B cell (primary cell): ENCODE results near the gene HECA. TPM values are rescaled to one million over a fixed set of nuclear protein-coding genes. Genes with fewer than 3 reads are reported as not detected.

ENCODE experiments used
- ATAC-seq: fragments of 200-7000 bp; cut with Tn5 transposase; one replicate; pipeline ENCODE4 v1.10.0; 2021; ENCODE audit warnings: low read depth, mild to moderate bottlenecking, moderate number of reproducible peaks, moderate library complexity
- CTCF ChIA-PET: fragments of 350-600 bp; sonication (Branson Sonifier 250); formaldehyde crosslinking; loops from one replicate; lab custom pipeline; 2021; ENCODE audit warnings: antibody characterized with exemption, inconsistent platforms; lab: Charles Lee
- POLR2A ChIA-PET: fragments of 350-600 bp; sonication (Branson Sonifier 250); formaldehyde crosslinking; loops from one replicate; lab custom pipeline; 2021; ENCODE audit warnings: antibody characterized with exemption; lab: Charles Lee
- DNase-seq: peaks from one replicate; pipeline ENCODE4 v3.0.0; 2013
- H2AFZ ChIP-seq: 2 replicates; pipeline ENCODE4 v1.6.1; 2012; ENCODE audit warnings: mild to moderate bottlenecking, low read depth, low read length; ENCODE audit not compliant: insufficient read depth, poor library complexity, severe bottlenecking
- H3K27ac ChIP-seq, 2 donors: 1 replicate in 1 of 2; 2 replicates in 1 of 2; pipeline ENCODE4 v1.5.1; 2012 to 2013; ENCODE audit warnings: low read length in 2 of 2, mild to moderate bottlenecking in 2 of 2, moderate library complexity in 1 of 2
- H3K27me3 ChIP-seq, 4 experiments: fragments of 200-600 bp in 1 of 4; sonication (generic) in 1 of 4; replicated peaks in 1 of 4; 1 replicate in 2 of 4; 2 replicates in 2 of 4; pipeline versions ENCODE4 v1.6.1 to v1.7.0; 2013 to 2016; ENCODE audit warnings: low read length in 3 of 4, mild to moderate bottlenecking in 2 of 4, mixed read lengths in 1 of 4, moderate library complexity in 1 of 4; ENCODE audit not compliant: insufficient read depth in 4 of 4, control insufficient read depth in 3 of 4; ENCODE audit errors: control extremely low read depth in 1 of 4
- H3K36me3 ChIP-seq, 2 experiments: replicated peaks in 1 of 2; 1 replicate in 1 of 2; 2 replicates in 1 of 2; pipeline versions ENCODE4 v1.6.1 to v1.7.1; 2013; ENCODE audit warnings: low read length in 1 of 2; ENCODE audit not compliant: insufficient read depth in 2 of 2, control insufficient read depth in 1 of 2; ENCODE audit errors: control extremely low read depth in 1 of 2, extremely low read depth in 1 of 2
- H3K4me1 ChIP-seq, 2 donors: fragments of 200-600 bp in 1 of 2; sonication (generic) in 1 of 2; 1 replicate in 1 of 2; 2 replicates in 1 of 2; pipeline versions ENCODE4 v1.5.1 to v1.6.1; 2013 to 2017; ENCODE audit warnings: low read length in 2 of 2; ENCODE audit not compliant: control insufficient read depth in 2 of 2, insufficient read depth in 2 of 2
- H3K4me2 ChIP-seq: replicated peaks from 2 replicates; pipeline ENCODE3; 2012; ENCODE audit warnings: mild to moderate bottlenecking, low read depth, low read length; ENCODE audit not compliant: poor library complexity, severe bottlenecking
- H3K4me3 ChIP-seq, 5 experiments: fragments of 200-600 bp in 1 of 5; sonication (generic) in 1 of 5; 1 replicate in 3 of 5; 2 replicates in 2 of 5; pipeline versions ENCODE4 v1.5.1 to v1.7.0; 2011 to 2016; ENCODE audit warnings: low read length in 4 of 5, mild to moderate bottlenecking in 4 of 5, low read depth in 2 of 5, control low read depth in 1 of 5, moderate library complexity in 1 of 5; ENCODE audit not compliant: insufficient read depth in 1 of 5; ENCODE audit errors: control extremely low read depth in 1 of 5, extremely low read depth in 1 of 5
- H3K79me2 ChIP-seq: fragments of 200-600 bp; sonication (generic); one replicate; pipeline ENCODE4 v1.6.0; 2016; ENCODE audit warnings: low read length; ENCODE audit not compliant: control insufficient read depth, insufficient read depth
- H3K9ac ChIP-seq: fragments of 200-600 bp; sonication (generic); 2 replicates; pipeline ENCODE4 v1.6.1; 2017; ENCODE audit warnings: mild to moderate bottlenecking, low read length, moderate library complexity
- H3K9me3 ChIP-seq, 3 donors: one replicate each; pipeline versions ENCODE4 v1.6.1 to v1.7.1; 2013; ENCODE audit warnings: low read length in 2 of 3; ENCODE audit not compliant: control insufficient read depth in 2 of 3, insufficient read depth in 1 of 3; ENCODE audit errors: control extremely low read depth in 1 of 3
- H4K20me1 ChIP-seq: 2 replicates; pipeline ENCODE4 v1.6.0; 2012; ENCODE audit warnings: mild to moderate bottlenecking, low read length; ENCODE audit not compliant: insufficient read depth, control insufficient read depth, poor library complexity, severe bottlenecking
- H3K27ac Mint-ChIP-seq: one replicate; pipeline ENCODE4 v1.8.0; 2021; ENCODE audit warnings: mixed read lengths
- H3K27me3 Mint-ChIP-seq: one replicate; pipeline ENCODE4 v1.8.0; 2021; ENCODE audit warnings: mixed read lengths
- H3K4me1 Mint-ChIP-seq: one replicate; pipeline ENCODE4 v1.8.0; 2021; ENCODE audit warnings: mixed read lengths
- H3K4me3 Mint-ChIP-seq: one replicate; pipeline ENCODE4 v1.8.0; 2021; ENCODE audit warnings: mixed read lengths
- H3K9me3 Mint-ChIP-seq: one replicate; pipeline ENCODE4 v1.8.0; 2022; ENCODE audit warnings: mixed read lengths; ENCODE audit not compliant: insufficient read depth
- CTCF ChIP-seq: fragments of 200-600 bp; IDR thresholded peaks from one replicate; pipeline ENCODE4 v1.8.0; 2022; ENCODE audit warnings: antibody characterized with exemption, mild to moderate bottlenecking
- EZH2 ChIP-seq: IDR thresholded peaks from 2 replicates; pipeline ENCODE4 v1.6.1; 2012; ENCODE audit warnings: borderline replicate concordance, low read depth, mild to moderate bottlenecking, moderate library complexity, low read length; ENCODE audit not compliant: insufficient read depth, poor library complexity, severe bottlenecking
- WGBS: methylation state at CpG from one replicate; pipeline ENCODE4 v1.1.5; 2013; ENCODE audit warnings: missing lambda C conversion rate; ENCODE audit not compliant: insufficient coverage; 5-methylcytosine and 5-hydroxymethylcytosine counted together
- intact Hi-C: fragments of 100-400 bp; cut with micrococcal nuclease; formaldehyde crosslinking; loops from one replicate; pipeline ENCODE4 v1.10.0; 2022
- polyA plus RNA-seq: library from polyadenylated mRNA; depleted of rRNA; stranded (reverse); fragments of >200 nt; gene quantifications from 2 replicates; pipeline ENCODE4 v1.2.3, GENCODE V29; 2012
- total RNA-seq, 2 donors: library from RNA; stranded (reverse); fragments of 120-200 nt in 1 of 2; gene quantifications; 1 replicate in 1 of 2; 2 replicates in 1 of 2; pipeline versions ENCODE4 v1.2.3 to v1.2.4, GENCODE V29; 2013 to 2022

The HECA gene
- total and polyA plus RNA-seq, 2 donors (not counting 1 experiment from before 2014, with no cell fraction given), result 19.2 to 50.4 TPM

- ATAC-seq (no peak), DNase-seq (no peak)
- H3K4me3 ChIP-seq, result no peak overlapping the region
- 98% methylated on average over 20 of the region's 20 CpGs for WGBS
- no peak overlapping the region for H3K9ac ChIP-seq
- H2AFZ ChIP-seq, result no peak overlapping the region
- POLR2A ChIA-PET, result no interaction called here
- no peak overlapping the region for H3K27ac ChIP-seq
- no peak overlapping the region for H3K27ac Mint-ChIP-seq
- peaks cover 33 to 35% of the 10 kb centered on the region in 2 donors for H3K4me1 ChIP-seq
- no peaks in the 10 kb centered on the region for H3K9me3 ChIP-seq
- peaks cover 94% of the 10 kb centered on the region for H4K20me1 ChIP-seq
- no peak overlapping the region for H3K4me3 Mint-ChIP-seq
- no peak overlapping the region for H3K4me2 ChIP-seq
- H3K27me3 Mint-ChIP-seq, result no peaks in the 10 kb centered on the region
- TF ChIP-seq CTCF (no peak), EZH2 (no peak)
- H3K27me3 ChIP-seq, result no peaks in the 10 kb centered on the region
- H3K4me1 Mint-ChIP-seq, result peaks cover 65% of the 10 kb centered on the region
- CTCF ChIA-PET, result interaction anchor here (1.7 kb wide), 1 partner anchor 203 kb away, joined by 3 read pairs; no protein-coding TSS in a partner anchor
- H3K79me2 ChIP-seq, result peaks cover 99% of the 10 kb centered on the region
- intact Hi-C loops, result no loop called here
- H3K9me3 Mint-ChIP-seq, result no peaks in the 10 kb centered on the region
- peaks cover 0 to 45% of the 10 kb centered on the region in 2 experiments for H3K36me3 ChIP-seq
Observed at GRCh38 chr6:139166956-139167313, 32.1 kb downstream of the HECA start.

DNA sequence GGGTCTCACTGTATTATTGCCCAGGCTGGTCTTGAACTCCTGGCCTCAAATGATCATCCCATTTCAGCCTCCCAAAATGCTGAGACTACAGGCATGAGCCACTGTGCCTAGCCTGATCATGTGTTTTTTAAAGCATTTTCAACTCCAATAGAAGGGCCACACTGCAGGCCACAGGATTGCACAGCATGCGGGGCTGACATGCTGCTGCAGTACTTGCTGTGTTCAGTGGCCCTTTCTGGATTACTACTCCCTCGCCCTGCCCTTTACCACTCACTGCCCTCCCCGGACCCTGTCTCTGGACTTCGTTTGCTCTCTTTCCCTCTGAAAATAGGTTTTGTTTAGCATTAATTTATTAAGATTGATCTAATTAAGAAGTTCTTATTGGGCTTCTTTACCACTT, 37.3 kb downstream of the HECA start:
- no peak overlapping the region for H3K4me2 ChIP-seq
- H3K4me3 Mint-ChIP-seq, result no peak overlapping the region
- intact Hi-C loops, result no loop called here
- H3K36me3 ChIP-seq, result peaks cover 14 to 60% of the 10 kb centered on the region in 2 experiments
- ATAC-seq (no peak), DNase-seq (no peak)
- H3K27ac Mint-ChIP-seq, result no peak overlapping the region
- H3K4me1 ChIP-seq, result peaks cover 17 to 22% of the 10 kb centered on the region in 2 donors
- H3K27me3 ChIP-seq, result no peaks in the 10 kb centered on the region
- H3K79me2 ChIP-seq, result peaks cover 70% of the 10 kb centered on the region
- H3K9ac ChIP-seq, result no peak overlapping the region
- H3K4me3 ChIP-seq, result no peak overlapping the region
- ChIA-PET CTCF (interaction anchor here (1.1 kb wide), 1 partner anchor 192 kb away, joined by 3 read pairs; no protein-coding TSS in a partner anchor), POLR2A (no interaction called here)
- H2AFZ ChIP-seq, result no peak overlapping the region
- H3K9me3 ChIP-seq, result peaks cover 0 to 2% (median 0%) of the 10 kb centered on the region in 3 donors
- TF ChIP-seq CTCF (no peak), EZH2 (no peak)
- H4K20me1 ChIP-seq, result peaks cover 87% of the 10 kb centered on the region
- H3K9me3 Mint-ChIP-seq, result no peaks in the 10 kb centered on the region
- H3K27ac ChIP-seq, result no peak overlapping the region
- no peaks in the 10 kb centered on the region for H3K27me3 Mint-ChIP-seq
- WGBS, result 100% methylated on average over 1 of the region's 4 CpGs
- peaks cover 72% of the 10 kb centered on the region for H3K4me1 Mint-ChIP-seq
